ENCODE data around the gene NLRP9. TPM values are rescaled to one million over a fixed set of nuclear protein-coding genes. Genes with fewer than 3 reads are reported as not detected.

NLRP9 gene
- total RNA-seq, 1 donor from 2014 or later = not detected

DNA sequence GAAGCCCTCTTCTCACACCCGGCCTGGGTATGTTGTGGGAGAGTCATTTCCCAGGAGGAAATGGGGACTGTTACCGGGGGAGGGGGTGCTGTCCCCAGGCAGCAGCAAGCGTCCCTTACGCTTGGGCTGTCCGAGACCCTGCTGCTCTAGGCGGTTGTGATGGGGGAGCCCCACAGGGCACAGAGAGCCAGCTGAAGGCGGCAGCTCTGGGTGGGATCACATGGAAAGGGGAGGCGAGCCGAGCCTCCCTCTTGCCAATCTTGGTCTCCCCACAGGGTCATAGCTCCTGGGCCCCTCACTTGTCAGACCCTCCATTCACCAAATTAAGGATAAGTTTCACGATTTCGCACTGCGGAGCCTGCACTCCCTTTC, 41.1 kb downstream of the NLRP9 start:
- no peaks in the 10 kb centered on the region for H3K4me1 ChIP-seq
- peaks cover 0 to 47% of the 10 kb centered on the region in 2 donors for H3K36me3 ChIP-seq
- H3K27ac ChIP-seq = no peak overlapping the region
- intact Hi-C loops (cut with DNase I) = no loop called here
- no peaks in the 10 kb centered on the region for H3K9me3 ChIP-seq
- H3K4me3 ChIP-seq = no peak overlapping the region
- H3K27me3 ChIP-seq = no peaks in the 10 kb centered on the region
- TF ChIP-seq POLR2AphosphoS5 (IDR thresholded peaks at IDR 0.05; ENCODE audit: insufficient read depth in 1 of 2, low read depth in 1 of 2) (no peak), POLR2A (IDR thresholded peaks at IDR 0.05) (no peak)
- TF ChIP-seq, protein P1, sequence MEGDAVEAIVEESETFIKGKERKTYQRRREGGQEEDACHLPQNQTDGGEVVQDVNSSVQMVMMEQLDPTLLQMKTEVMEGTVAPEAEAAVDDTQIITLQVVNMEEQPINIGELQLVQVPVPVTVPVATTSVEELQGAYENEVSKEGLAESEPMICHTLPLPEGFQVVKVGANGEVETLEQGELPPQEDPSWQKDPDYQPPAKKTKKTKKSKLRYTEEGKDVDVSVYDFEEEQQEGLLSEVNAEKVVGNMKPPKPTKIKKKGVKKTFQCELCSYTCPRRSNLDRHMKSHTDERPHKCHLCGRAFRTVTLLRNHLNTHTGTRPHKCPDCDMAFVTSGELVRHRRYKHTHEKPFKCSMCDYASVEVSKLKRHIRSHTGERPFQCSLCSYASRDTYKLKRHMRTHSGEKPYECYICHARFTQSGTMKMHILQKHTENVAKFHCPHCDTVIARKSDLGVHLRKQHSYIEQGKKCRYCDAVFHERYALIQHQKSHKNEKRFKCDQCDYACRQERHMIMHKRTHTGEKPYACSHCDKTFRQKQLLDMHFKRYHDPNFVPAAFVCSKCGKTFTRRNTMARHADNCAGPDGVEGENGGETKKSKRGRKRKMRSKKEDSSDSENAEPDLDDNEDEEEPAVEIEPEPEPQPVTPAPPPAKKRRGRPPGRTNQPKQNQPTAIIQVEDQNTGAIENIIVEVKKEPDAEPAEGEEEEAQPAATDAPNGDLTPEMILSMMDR (IDR thresholded peaks at IDR 0.05) = no peak
- DNase-seq (ENCODE audit: extremely low spot score in 2 of 2) = no peak

DNA sequence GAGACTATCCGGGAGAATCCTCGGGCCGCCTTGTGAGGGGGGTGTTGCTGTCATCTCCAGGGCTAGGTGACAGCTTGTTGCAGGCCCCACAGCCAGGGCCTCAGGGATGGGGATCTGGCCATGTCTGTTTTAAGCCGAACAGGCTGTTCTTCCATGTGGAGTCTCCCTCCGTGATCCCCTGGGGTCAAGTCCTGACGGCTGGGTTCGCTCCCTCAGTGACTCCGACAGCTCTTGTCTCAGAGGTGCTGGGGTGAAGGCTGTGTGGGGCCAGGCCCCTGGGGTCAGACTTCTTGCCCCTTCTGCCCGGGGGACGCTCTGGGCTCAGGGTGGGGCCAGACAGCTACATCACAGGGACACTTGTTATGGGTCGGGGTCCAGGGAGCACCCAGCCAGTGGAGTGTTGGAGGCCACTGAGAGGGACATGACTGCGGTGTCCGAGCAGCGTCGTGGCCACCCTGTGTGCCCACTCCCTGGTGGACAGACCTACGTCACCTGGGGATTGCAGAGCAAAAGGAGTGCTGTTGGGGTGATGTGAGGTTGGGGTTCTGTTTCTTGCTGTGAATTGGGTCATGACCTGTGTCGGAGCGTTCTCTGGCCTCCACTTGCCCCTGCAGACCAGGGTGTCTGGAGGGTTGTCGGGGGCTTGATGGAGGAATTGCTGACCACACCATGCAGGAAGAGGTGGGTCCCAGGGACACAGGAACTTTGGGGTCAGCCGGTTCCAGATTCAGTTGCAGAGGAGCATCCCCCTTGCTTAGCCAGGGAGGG, 41.7 kb downstream of the NLRP9 start:
- intact Hi-C loops (cut with DNase I) = no loop called here
- no peak for DNase-seq (ENCODE audit: extremely low spot score in 2 of 2)

GRCh38 chr19:55695511-55696290, 42.5 kb downstream of the NLRP9 start:
- H3K4me1 ChIP-seq = no peaks in the 10 kb centered on the region
- TF ChIP-seq, protein P1 (IDR thresholded peaks at IDR 0.05) = no peak
- TF ChIP-seq POLR2A (IDR thresholded peaks at IDR 0.05) (no peak), POLR2AphosphoS5 (IDR thresholded peaks at IDR 0.05; ENCODE audit: insufficient read depth in 1 of 2, low read depth in 1 of 2) (no peak)
- H3K4me3 ChIP-seq = no peak overlapping the region
- no peak overlapping the region for H3K27ac ChIP-seq
- H3K9me3 ChIP-seq = no peaks in the 10 kb centered on the region
- DNase-seq (ENCODE audit: extremely low spot score in 2 of 2) = no peak
- H3K27me3 ChIP-seq = no peaks in the 10 kb centered on the region
- H3K36me3 ChIP-seq = peaks cover 0 to 60% of the 10 kb centered on the region in 2 donors
- intact Hi-C loops (cut with DNase I) = no loop called here

More for the DNA sequence above, 41.7 kb downstream of the NLRP9 start:
- H3K27ac ChIP-seq = no peak overlapping the region
- no peak overlapping the region for H3K4me3 ChIP-seq
- H3K27me3 ChIP-seq = no peaks in the 10 kb centered on the region
- no peaks in the 10 kb centered on the region for H3K9me3 ChIP-seq
- TF ChIP-seq, protein P1 (IDR thresholded peaks at IDR 0.05) = no peak
- TF ChIP-seq POLR2AphosphoS5 (IDR thresholded peaks at IDR 0.05; ENCODE audit: insufficient read depth in 1 of 2, low read depth in 1 of 2) (peak in 1 of 2 donors; percentile 4), POLR2A (IDR thresholded peaks at IDR 0.05) (no peak)
- peaks cover 0 to 52% of the 10 kb centered on the region in 2 donors for H3K36me3 ChIP-seq
- no peaks in the 10 kb centered on the region for H3K4me1 ChIP-seq

DNA sequence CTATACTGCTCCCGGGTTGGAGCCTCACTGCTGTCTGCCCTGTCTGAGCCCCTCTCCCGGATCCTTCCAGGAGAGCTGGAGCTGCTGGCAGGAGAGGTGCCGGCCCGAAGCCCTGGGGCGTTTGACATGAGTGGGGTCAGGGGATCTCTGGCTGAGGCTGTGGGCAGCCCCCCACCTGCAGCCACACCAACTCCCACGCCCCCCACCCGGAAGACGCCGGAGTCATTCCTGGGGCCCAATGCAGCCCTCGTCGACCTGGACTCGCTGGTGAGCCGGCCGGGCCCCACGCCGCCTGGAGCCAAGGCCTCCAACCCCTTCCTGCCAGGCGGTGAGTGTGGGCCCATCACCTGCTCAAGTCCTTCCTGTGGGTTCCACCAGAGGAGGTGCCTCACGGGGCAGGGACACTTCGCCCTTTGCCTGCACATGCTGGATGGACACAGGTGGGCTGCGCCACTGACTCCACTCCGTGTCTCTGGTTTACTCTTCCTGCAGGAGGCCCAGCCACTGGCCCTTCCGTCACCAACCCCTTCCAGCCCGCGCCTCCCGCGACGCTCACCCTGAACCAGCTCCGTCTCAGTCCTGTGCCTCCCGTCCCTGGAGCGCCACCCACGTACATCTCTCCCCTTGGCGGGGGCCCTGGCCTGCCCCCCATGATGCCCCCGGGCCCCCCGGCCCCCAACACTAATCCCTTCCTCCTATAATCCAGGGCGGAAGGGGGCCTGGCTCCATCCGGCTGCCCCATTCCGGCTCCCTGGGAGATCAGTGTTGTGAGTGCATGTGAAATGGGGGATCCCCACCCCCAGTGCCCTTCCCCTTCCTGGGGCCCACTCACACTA, 43.3 kb downstream of the NLRP9 start:
- no peak overlapping the region for H3K4me3 ChIP-seq
- no peak for TF ChIP-seq POLR2AphosphoS5 (IDR thresholded peaks at IDR 0.05; ENCODE audit: insufficient read depth in 1 of 2, low read depth in 1 of 2)
- TF ChIP-seq POLR2A (IDR thresholded peaks at IDR 0.05) = no peak
- TF ChIP-seq, protein P1 (IDR thresholded peaks at IDR 0.05) = no peak
- no peaks in the 10 kb centered on the region for H3K9me3 ChIP-seq
- intact Hi-C loops (cut with DNase I) = no loop called here
- no peak for DNase-seq (ENCODE audit: extremely low spot score in 2 of 2)
- H3K4me1 ChIP-seq = no peaks in the 10 kb centered on the region
- peaks cover 0 to 68% of the 10 kb centered on the region in 2 donors for H3K36me3 ChIP-seq
- no peak overlapping the region for H3K27ac ChIP-seq
- H3K27me3 ChIP-seq = no peaks in the 10 kb centered on the region
